HCT116 (cell line): ENCODE results near the gene SLFN14. TPM values are rescaled to one million over a fixed set of nuclear protein-coding genes. Genes with fewer than 3 reads are reported as not detected.

Experiments
- ATAC-seq: fragments of 200-7000 bp; cut with Tn5 transposase; 2 replicates; pipeline ENCODE4 v1.9.1; 2020; ENCODE audit warnings: mild to moderate bottlenecking, moderate library complexity
- BruUV-seq: library from RNA; stranded (reverse); fragments of 400-500 nt; replicated peaks from 2 replicates; lab custom pipeline; 2021; lab: Mats Ljungman, UMichigan
- CTCF ChIA-PET: fragments of 300-600 bp; sonication (Branson Sonifier 250); formaldehyde crosslinking; loops from one replicate; lab custom pipeline; 2021; ENCODE audit warnings: antibody characterized with exemption; lab: Charles Lee
- POLR2A ChIA-PET: fragments of 300-600, 350-600 bp; sonication (Branson Sonifier 250); formaldehyde crosslinking; loops from one replicate; lab custom pipeline; 2021; ENCODE audit warnings: antibody characterized with exemption; lab: Charles Lee
- RAD21 ChIA-PET, 2 experiments: fragments of 300-600 bp; sonication (Branson Sonifier 250); formaldehyde crosslinking; loops; one replicate each; lab custom pipeline; 2023; ENCODE audit warnings: low total read pairs in 2 of 2; ENCODE audit not compliant: uncharacterized antibody in 2 of 2, unreplicated experiment in 2 of 2, low non-redundant PET in 1 of 2; lab: Charles Lee
- DNase-seq: peaks from one replicate; pipeline ENCODE4 v3.0.0-alpha.2; 2010; ENCODE audit warnings: low read depth, low spot score
- H2AFZ ChIP-seq: fragments of 200-600 bp; shearing (Covaris generic), sonication (generic); 2 replicates; pipeline ENCODE4 v1.6.1; 2017; ENCODE audit warnings: low read depth, mixed run types, mixed read lengths, antibody characterized with exemption, low read length; ENCODE audit not compliant: poor library complexity, severe bottlenecking
- H3K27ac ChIP-seq: 2 replicates; pipeline ENCODE4 v1.5.1; 2012; ENCODE audit warnings: low read depth, low read length
- H3K27me3 ChIP-seq: fragments of 200-600 bp; sonication (generic); 2 replicates; pipeline ENCODE4 v1.6.1; 2016; ENCODE audit warnings: mixed run types, low read length, mixed read lengths; ENCODE audit not compliant: insufficient read depth
- H3K36me3 ChIP-seq, 2 experiments: fragments of 200-500 bp in 1 of 2; fragments of 200-600 bp in 1 of 2; sonication (Bioruptor generic) in 1 of 2; sonication (generic) in 1 of 2; 2 replicates each; pipeline versions ENCODE4 v1.5.1 to v1.6.1; 2014 to 2016; ENCODE audit warnings: low read length in 2 of 2, inconsistent platforms in 1 of 2, mixed read lengths in 1 of 2, mixed run types in 1 of 2; ENCODE audit not compliant: insufficient read depth in 2 of 2, control insufficient read depth in 1 of 2
- H3K4me1 ChIP-seq, 2 experiments: fragments of 200-600 bp in 1 of 2; sonication (generic) in 1 of 2; 2 replicates each; pipeline versions ENCODE4 v1.5.1 to v1.6.1; 2012 to 2017; ENCODE audit warnings: low read length in 2 of 2, inconsistent platforms in 1 of 2, mild to moderate bottlenecking in 1 of 2, mixed read lengths in 1 of 2, mixed run types in 1 of 2, moderate library complexity in 1 of 2; ENCODE audit not compliant: insufficient read depth in 2 of 2, control insufficient read depth in 1 of 2
- H3K4me2 ChIP-seq: fragments of 200-600 bp; sonication (generic); 2 replicates; pipeline ENCODE4 v1.6.1; 2017; ENCODE audit warnings: mixed run types, low read length, mixed read lengths
- H3K4me3 ChIP-seq, 2 experiments: fragments of 200-600 bp in 1 of 2; sonication (generic) in 1 of 2; replicated peaks in 1 of 2; 2 replicates each; pipeline ENCODE4 v1.5.1; 2011 to 2016; ENCODE audit warnings: low read length in 2 of 2, control low read depth in 1 of 2, low read depth in 1 of 2, mild to moderate bottlenecking in 1 of 2, mixed read lengths in 1 of 2, mixed run types in 1 of 2
- H3K79me2 ChIP-seq: fragments of 200-600 bp; sonication (generic); 2 replicates; pipeline ENCODE4 v1.6.1; 2017; ENCODE audit warnings: mild to moderate bottlenecking, mixed run types, low read length, moderate library complexity, mixed read lengths; ENCODE audit not compliant: insufficient read depth
- H3K9ac ChIP-seq: fragments of 200-600 bp; sonication (generic); 2 replicates; pipeline ENCODE4 v1.6.1; 2016; ENCODE audit warnings: low read length, mixed read lengths
- H3K9me2 ChIP-seq: fragments of 200-600 bp; sonication (generic), shearing (Covaris generic); 2 replicates; pipeline ENCODE4 v1.6.1; 2017; ENCODE audit warnings: mixed run types, mild to moderate bottlenecking, moderate library complexity; ENCODE audit not compliant: insufficient read depth
- H3K9me3 ChIP-seq, 2 experiments: fragments of 200-500 bp in 1 of 2; fragments of 200-600 bp in 1 of 2; sonication (Bioruptor generic) in 1 of 2; sonication (generic) in 1 of 2; 2 replicates each; pipeline ENCODE4 v1.6.1; 2014 to 2017; ENCODE audit warnings: low read length in 2 of 2, mixed read lengths in 2 of 2, inconsistent platforms in 1 of 2, low read depth in 1 of 2, mild to moderate bottlenecking in 1 of 2, mixed run types in 1 of 2, moderate library complexity in 1 of 2; ENCODE audit not compliant: control insufficient read depth in 1 of 2, insufficient read depth in 1 of 2
- H4K20me1 ChIP-seq: fragments of 200-600 bp; sonication (generic), shearing (Covaris generic); 2 replicates; pipeline ENCODE4 v1.6.1; 2017; ENCODE audit warnings: mixed run types, mild to moderate bottlenecking, moderate library complexity; ENCODE audit not compliant: insufficient read depth
- CBX3 ChIP-seq: IDR thresholded peaks from 2 replicates; pipeline ENCODE4 v1.6.1; 2012; ENCODE audit warnings: low read depth
- CEBPB ChIP-seq: IDR thresholded peaks from 2 replicates; pipeline ENCODE4 v1.6.1; 2012; ENCODE audit warnings: low read depth
- EGR1 ChIP-seq: IDR thresholded peaks from 2 replicates; pipeline ENCODE4 v1.6.1; 2012; ENCODE audit warnings: low read depth
- EZH2 ChIP-seq: fragments of 200-600 bp; sonication (generic); IDR thresholded peaks from 2 replicates; pipeline ENCODE4 v1.6.1; 2017; ENCODE audit warnings: antibody characterized with exemption, mixed run types
- FOSL1 ChIP-seq: IDR thresholded peaks from 2 replicates; pipeline ENCODE4 v1.6.1; 2012; ENCODE audit warnings: low read depth
- JUND ChIP-seq: IDR thresholded peaks from 2 replicates; pipeline ENCODE4 v1.6.1; 2012
- POLR2A ChIP-seq: IDR thresholded peaks from 2 replicates; pipeline ENCODE4 v1.7.0; 2011; ENCODE audit warnings: borderline replicate concordance; ENCODE audit not compliant: insufficient read depth, insufficient read length; ENCODE audit errors: extremely low read depth
- RAD21 ChIP-seq: IDR thresholded peaks from 2 replicates; pipeline ENCODE4 v1.6.1; 2012; ENCODE audit warnings: low read depth, mild to moderate bottlenecking
- SP1 ChIP-seq: IDR thresholded peaks from 2 replicates; pipeline ENCODE4 v1.6.1; 2012; ENCODE audit warnings: low read depth
- SRF ChIP-seq: IDR thresholded peaks from 2 replicates; pipeline ENCODE4 v1.6.1; 2012; ENCODE audit warnings: low read depth
- TCF7L2 ChIP-seq: IDR thresholded peaks from 2 replicates; pipeline ENCODE4 v1.7.0; 2011; ENCODE audit warnings: borderline replicate concordance, inconsistent platforms; ENCODE audit not compliant: insufficient read depth, insufficient read length; ENCODE audit errors: extremely low read depth
- YY1 ChIP-seq: IDR thresholded peaks from 2 replicates; pipeline ENCODE4 v1.6.1; 2011; ENCODE audit warnings: low read length, low read depth, moderate library complexity, mild to moderate bottlenecking; ENCODE audit not compliant: insufficient replicate concordance; ENCODE audit errors: extremely low read depth
- ZFX ChIP-seq: fragments of 450-650 bp; IDR thresholded peaks from 2 replicates; pipeline ENCODE4 v1.6.1; 2017
- ZNF274 ChIP-seq: fragments of 200-500 bp; sonication (Bioruptor generic); IDR thresholded peaks from 2 replicates; pipeline ENCODE4 v1.6.1; 2014; ENCODE audit warnings: mild to moderate bottlenecking, low read depth, low read length, inconsistent platforms
- intact Hi-C: fragments of 100-400 bp; cut with micrococcal nuclease; formaldehyde crosslinking; loops from 2 replicates; pipeline ENCODE4 v1.10.0; 2022
- total RNA-seq: library from RNA; stranded (reverse); gene quantifications from one replicate; pipeline ENCODE4 v1.2.1, GENCODE V29; 2021; ENCODE audit not compliant: unreplicated experiment
- TF ChIP-seq, protein P1 (sequence below): IDR thresholded peaks from 2 replicates; pipeline ENCODE4 v1.6.1; 2012; ENCODE audit warnings: low read depth
- TF ChIP-seq, protein P2 (sequence below): IDR thresholded peaks from 2 replicates; pipeline ENCODE4 v1.6.1; 2012
- TF ChIP-seq, protein P3 (sequence below), 3 experiments: fragments of 200-600 bp in 1 of 3; sonication (generic) in 1 of 3; IDR thresholded peaks in 2 of 3; conservative IDR thresholded peaks in 1 of 3; 2 replicates each; pipeline ENCODE4 v1.5.1; 2012 to 2017; ENCODE audit warnings: low read depth in 2 of 3, low read length in 2 of 3, antibody characterized with exemption in 1 of 3, borderline replicate concordance in 1 of 3, control low read depth in 1 of 3, mild to moderate bottlenecking in 1 of 3, mixed read lengths in 1 of 3, mixed run types in 1 of 3, moderate library complexity in 1 of 3; ENCODE audit not compliant: insufficient read depth in 1 of 3

SLFN14 gene
- total RNA-seq, 1 experiment from 2014 or later = not detected

DNA sequence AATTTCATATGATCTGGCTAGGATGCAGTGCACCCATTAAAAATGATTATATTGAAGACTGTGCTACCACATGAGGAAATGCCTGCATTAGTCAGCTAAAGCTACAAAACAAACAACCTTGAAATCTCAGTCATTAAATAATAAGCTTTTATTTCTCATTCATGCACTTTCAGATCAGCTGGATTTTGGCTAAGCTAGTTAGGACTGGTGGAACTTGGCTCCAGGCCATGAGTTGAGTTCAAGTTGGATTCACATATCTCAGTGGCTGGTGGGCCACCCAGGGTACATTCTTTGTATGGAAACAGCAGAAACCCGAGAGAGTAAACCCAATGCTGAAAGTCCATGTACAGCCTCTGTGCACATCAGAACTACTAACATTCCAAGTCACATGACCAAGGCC, 16.8 kb downstream of the SLFN14 start:
- ChIA-PET POLR2A (no interaction called here), RAD21 (no interaction called here)
- Histone ChIP-seq H3K36me3 (no peaks in the 10 kb centered on the region), H3K27ac (no peak overlapping the region), H4K20me1 (no peaks in the 10 kb centered on the region), H3K4me3 (no peak overlapping the region), H3K4me1 (peaks cover 0 to 5% of the 10 kb centered on the region in 2 experiments; a peak in 1 of 4 replicates), H3K4me2 (no peak overlapping the region), H3K9me3 (no peaks in the 10 kb centered on the region), H3K9me2 (no peaks in the 10 kb centered on the region), H3K27me3 (peaks cover 28% of the 10 kb centered on the region; the same call in 1 of the 2 replicates)
- DNase-seq (no peak), ATAC-seq (no peak)
- BruUV-seq = no TSS peak
- TF ChIP-seq CEBPB (no peak), EZH2 (no peak), RAD21 (no peak), TCF7L2 (no peak), EGR1 (no peak), FOSL1 (no peak), SRF (no peak), JUND (no peak), SP1 (no peak), YY1 (no peak), ZFX (no peak), ZNF274 (no peak), CBX3 (no peak), POLR2A (no peak)
- TF ChIP-seq, protein P1, sequence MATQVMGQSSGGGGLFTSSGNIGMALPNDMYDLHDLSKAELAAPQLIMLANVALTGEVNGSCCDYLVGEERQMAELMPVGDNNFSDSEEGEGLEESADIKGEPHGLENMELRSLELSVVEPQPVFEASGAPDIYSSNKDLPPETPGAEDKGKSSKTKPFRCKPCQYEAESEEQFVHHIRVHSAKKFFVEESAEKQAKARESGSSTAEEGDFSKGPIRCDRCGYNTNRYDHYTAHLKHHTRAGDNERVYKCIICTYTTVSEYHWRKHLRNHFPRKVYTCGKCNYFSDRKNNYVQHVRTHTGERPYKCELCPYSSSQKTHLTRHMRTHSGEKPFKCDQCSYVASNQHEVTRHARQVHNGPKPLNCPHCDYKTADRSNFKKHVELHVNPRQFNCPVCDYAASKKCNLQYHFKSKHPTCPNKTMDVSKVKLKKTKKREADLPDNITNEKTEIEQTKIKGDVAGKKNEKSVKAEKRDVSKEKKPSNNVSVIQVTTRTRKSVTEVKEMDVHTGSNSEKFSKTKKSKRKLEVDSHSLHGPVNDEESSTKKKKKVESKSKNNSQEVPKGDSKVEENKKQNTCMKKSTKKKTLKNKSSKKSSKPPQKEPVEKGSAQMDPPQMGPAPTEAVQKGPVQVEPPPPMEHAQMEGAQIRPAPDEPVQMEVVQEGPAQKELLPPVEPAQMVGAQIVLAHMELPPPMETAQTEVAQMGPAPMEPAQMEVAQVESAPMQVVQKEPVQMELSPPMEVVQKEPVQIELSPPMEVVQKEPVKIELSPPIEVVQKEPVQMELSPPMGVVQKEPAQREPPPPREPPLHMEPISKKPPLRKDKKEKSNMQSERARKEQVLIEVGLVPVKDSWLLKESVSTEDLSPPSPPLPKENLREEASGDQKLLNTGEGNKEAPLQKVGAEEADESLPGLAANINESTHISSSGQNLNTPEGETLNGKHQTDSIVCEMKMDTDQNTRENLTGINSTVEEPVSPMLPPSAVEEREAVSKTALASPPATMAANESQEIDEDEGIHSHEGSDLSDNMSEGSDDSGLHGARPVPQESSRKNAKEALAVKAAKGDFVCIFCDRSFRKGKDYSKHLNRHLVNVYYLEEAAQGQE = no peak
- TF ChIP-seq, protein P2, sequence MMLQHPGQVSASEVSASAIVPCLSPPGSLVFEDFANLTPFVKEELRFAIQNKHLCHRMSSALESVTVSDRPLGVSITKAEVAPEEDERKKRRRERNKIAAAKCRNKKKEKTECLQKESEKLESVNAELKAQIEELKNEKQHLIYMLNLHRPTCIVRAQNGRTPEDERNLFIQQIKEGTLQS = no peak
- TF ChIP-seq, protein P3, sequence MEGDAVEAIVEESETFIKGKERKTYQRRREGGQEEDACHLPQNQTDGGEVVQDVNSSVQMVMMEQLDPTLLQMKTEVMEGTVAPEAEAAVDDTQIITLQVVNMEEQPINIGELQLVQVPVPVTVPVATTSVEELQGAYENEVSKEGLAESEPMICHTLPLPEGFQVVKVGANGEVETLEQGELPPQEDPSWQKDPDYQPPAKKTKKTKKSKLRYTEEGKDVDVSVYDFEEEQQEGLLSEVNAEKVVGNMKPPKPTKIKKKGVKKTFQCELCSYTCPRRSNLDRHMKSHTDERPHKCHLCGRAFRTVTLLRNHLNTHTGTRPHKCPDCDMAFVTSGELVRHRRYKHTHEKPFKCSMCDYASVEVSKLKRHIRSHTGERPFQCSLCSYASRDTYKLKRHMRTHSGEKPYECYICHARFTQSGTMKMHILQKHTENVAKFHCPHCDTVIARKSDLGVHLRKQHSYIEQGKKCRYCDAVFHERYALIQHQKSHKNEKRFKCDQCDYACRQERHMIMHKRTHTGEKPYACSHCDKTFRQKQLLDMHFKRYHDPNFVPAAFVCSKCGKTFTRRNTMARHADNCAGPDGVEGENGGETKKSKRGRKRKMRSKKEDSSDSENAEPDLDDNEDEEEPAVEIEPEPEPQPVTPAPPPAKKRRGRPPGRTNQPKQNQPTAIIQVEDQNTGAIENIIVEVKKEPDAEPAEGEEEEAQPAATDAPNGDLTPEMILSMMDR (IDR thresholded peaks at IDR 0.05 in 2 of 3, conservative IDR thresholded peaks at IDR 0.05 in 1 of 3; ENCODE audit: borderline replicate concordance in 1 of 3, insufficient read depth in 1 of 3, low read depth in 2 of 3, low read length in 2 of 3) = no peak
- TF ChIP-seq, all 23 proteins: peak for 0
- Histone ChIP-seq H3K79me2 (no peaks in the 10 kb centered on the region), H2AFZ (no peak overlapping the region), H3K9ac (no peak overlapping the region)
- CTCF ChIA-PET = interaction anchor here (0.9 kb wide), 1 partner anchor 11 kb away, joined by 3 read pairs; no protein-coding TSS in a partner anchor
- intact Hi-C loops = no loop called here
